HEK293 (cell line): ENCODE measurements around the gene CD9.

Experiments
- CTCF ChIA-PET: fragments of 350-600 bp; formaldehyde crosslinking; extraction: SDS; loops from one replicate; lab custom pipeline; 2021; ENCODE audit warnings: antibody characterized with exemption; lab: Yijun Ruan, JAX
- POLR2A ChIA-PET: fragments of 300-600 bp; formaldehyde crosslinking; extraction: SDS; loops from one replicate; lab custom pipeline; 2020; ENCODE audit warnings: antibody characterized with exemption, inconsistent platforms; lab: Yijun Ruan, JAX
- H3K27ac ChIP-seq: fragments of 200-500 bp; sonication (Bioruptor generic); 2 replicates; pipeline ENCODE4 v1.5.1; 2014; ENCODE audit warnings: low read depth, low read length, control low read depth, inconsistent platforms; ENCODE audit errors: extremely low read depth
- H3K36me3 ChIP-seq, 2 experiments: fragments of 200-500 bp in 1 of 2; sonication (Bioruptor generic) in 1 of 2; 1 replicate in 1 of 2; 2 replicates in 1 of 2; pipeline ENCODE4 v1.5.1; 2014 to 2017; ENCODE audit warnings: inconsistent platforms in 2 of 2, low read length in 2 of 2; ENCODE audit not compliant: control insufficient read depth in 2 of 2, insufficient read depth in 1 of 2
- H3K4me1 ChIP-seq: fragments of 200-500 bp; sonication (Bioruptor generic); 2 replicates; pipeline ENCODE4 v1.5.1; 2014; ENCODE audit warnings: mild to moderate bottlenecking, low read length, inconsistent platforms; ENCODE audit not compliant: control insufficient read depth, insufficient read depth
- H3K4me3 ChIP-seq: 2 replicates; pipeline ENCODE4 v1.5.1; 2011; ENCODE audit warnings: low read depth, mild to moderate bottlenecking, control low read depth, low read length, moderate library complexity
- H3K9me3 ChIP-seq: fragments of 200-500 bp; sonication (Bioruptor generic); 2 replicates; pipeline ENCODE4 v1.5.1; 2014; ENCODE audit warnings: low read depth, low read length, inconsistent platforms; ENCODE audit not compliant: control insufficient read depth, insufficient read depth
- FEZF1 ChIP-seq: fragments of 450-650 bp; formaldehyde crosslinking; IDR thresholded peaks from 2 replicates; pipeline ENCODE4 v1.5.1; 2016; ENCODE audit warnings: missing biosample characterization, missing genetic modification characterization
- GFI1B ChIP-seq: fragments of 450-650 bp; formaldehyde crosslinking; IDR thresholded peaks from 2 replicates; pipeline ENCODE4 v1.5.1; 2016; ENCODE audit warnings: missing biosample characterization, missing genetic modification characterization
- IKZF3 ChIP-seq: fragments of 450-650 bp; IDR thresholded peaks from 2 replicates; pipeline ENCODE4 v1.5.0; 2018; ENCODE audit warnings: missing biosample characterization, mild to moderate bottlenecking, missing genetic modification characterization, moderate library complexity
- KLF16 ChIP-seq: fragments of 450-650 bp; formaldehyde crosslinking; IDR thresholded peaks from 2 replicates; pipeline ENCODE4 v1.5.1; 2017; ENCODE audit warnings: missing biosample characterization, missing genetic modification characterization
- WT1 ChIP-seq: fragments of 450-650 bp; formaldehyde crosslinking; IDR thresholded peaks from 2 replicates; pipeline ENCODE4 v1.5.1; 2016; ENCODE audit warnings: missing biosample characterization, missing genetic modification characterization
- YY2 ChIP-seq: fragments of 450-650 bp; formaldehyde crosslinking; IDR thresholded peaks from 2 replicates; pipeline ENCODE4 v1.5.1; 2016; ENCODE audit warnings: missing biosample characterization, missing genetic modification characterization
- ZBTB10 ChIP-seq: fragments of 450-650 bp; formaldehyde crosslinking; IDR thresholded peaks from 2 replicates; pipeline ENCODE4 v1.5.1; 2016; ENCODE audit warnings: missing biosample characterization, missing genetic modification characterization
- ZBTB8A ChIP-seq: fragments of 450-650 bp; formaldehyde crosslinking; IDR thresholded peaks from 2 replicates; pipeline ENCODE4 v1.5.1; 2016; ENCODE audit warnings: missing biosample characterization, missing genetic modification characterization
- ZFP3 ChIP-seq: fragments of 450-650 bp; formaldehyde crosslinking; IDR thresholded peaks from 2 replicates; pipeline ENCODE4 v1.5.1; 2016; ENCODE audit warnings: low read depth, missing biosample characterization, missing genetic modification characterization
- ZNF16 ChIP-seq: fragments of 450-650 bp; formaldehyde crosslinking; IDR thresholded peaks from 2 replicates; pipeline ENCODE4 v1.5.1; 2016; ENCODE audit warnings: low read depth, missing biosample characterization, missing genetic modification characterization
- ZNF18 ChIP-seq: fragments of 450-650 bp; formaldehyde crosslinking; IDR thresholded peaks from 2 replicates; pipeline ENCODE4 v1.5.1; 2016; ENCODE audit warnings: missing biosample characterization, missing genetic modification characterization
- ZNF274 ChIP-seq, 2 experiments: fragments of 200-500 bp in 1 of 2; fragments of 450-650 bp in 1 of 2; sonication (Bioruptor generic) in 1 of 2; formaldehyde crosslinking in 1 of 2; IDR thresholded peaks; 2 replicates each; pipeline versions ENCODE4 v1.5.1 to v1.6.1; 2014 to 2016; ENCODE audit warnings: borderline replicate concordance in 1 of 2, inconsistent platforms in 1 of 2, low read length in 1 of 2, missing biosample characterization in 1 of 2, missing genetic modification characterization in 1 of 2
- ZNF292 ChIP-seq: fragments of 450-650 bp; formaldehyde crosslinking; IDR thresholded peaks from 2 replicates; pipeline ENCODE4 v1.5.1; 2016; ENCODE audit warnings: low read depth, missing biosample characterization, missing genetic modification characterization, borderline replicate concordance
- ZNF354C ChIP-seq: fragments of 450-650 bp; formaldehyde crosslinking; IDR thresholded peaks from 2 replicates; pipeline ENCODE4 v1.5.1; 2016; ENCODE audit warnings: missing biosample characterization, missing genetic modification characterization, low read depth, borderline replicate concordance
- ZNF394 ChIP-seq: fragments of 450-650 bp; formaldehyde crosslinking; IDR thresholded peaks from 2 replicates; pipeline ENCODE4 v1.5.1; 2016; ENCODE audit warnings: missing biosample characterization, missing genetic modification characterization, mild to moderate bottlenecking, moderate library complexity, borderline replicate concordance
- ZNF398 ChIP-seq: fragments of 450-650 bp; formaldehyde crosslinking; IDR thresholded peaks from 2 replicates; pipeline ENCODE4 v1.5.1; 2017; ENCODE audit warnings: missing biosample characterization, missing genetic modification characterization
- ZNF433 ChIP-seq: fragments of 450-650 bp; formaldehyde crosslinking; IDR thresholded peaks from 2 replicates; pipeline ENCODE4 v1.5.1; 2016; ENCODE audit warnings: missing biosample characterization, missing genetic modification characterization, low read depth
- ZNF501 ChIP-seq: fragments of 450-650 bp; formaldehyde crosslinking; IDR thresholded peaks from 2 replicates; pipeline ENCODE4 v1.5.1; 2016; ENCODE audit warnings: missing biosample characterization, missing genetic modification characterization
- ZNF623 ChIP-seq: fragments of 450-650 bp; formaldehyde crosslinking; IDR thresholded peaks from 2 replicates; pipeline ENCODE4 v1.5.1; 2016; ENCODE audit warnings: missing biosample characterization, missing genetic modification characterization
- ZNF658 ChIP-seq: fragments of 450-650 bp; formaldehyde crosslinking; IDR thresholded peaks from 2 replicates; pipeline ENCODE4; 2016; ENCODE audit warnings: missing biosample characterization, missing genetic modification characterization
- ZNF664 ChIP-seq: fragments of 450-650 bp; formaldehyde crosslinking; IDR thresholded peaks from 2 replicates; pipeline ENCODE4 v1.5.1; 2016; ENCODE audit warnings: missing biosample characterization, missing genetic modification characterization
- ZNF701 ChIP-seq: fragments of 450-650 bp; formaldehyde crosslinking; IDR thresholded peaks from 2 replicates; pipeline ENCODE4 v1.5.1; 2016; ENCODE audit warnings: missing biosample characterization, missing genetic modification characterization

CD9 gene

GRCh38 chr12:6226002-6226678 lies 25.9 kb downstream of the CD9 start:
- no peak for TF ChIP-seq ZBTB8A (tag by site-specific recombination)
- no peak for TF ChIP-seq ZNF658
- no peak for TF ChIP-seq ZNF394 (tag by site-specific recombination)
- TF ChIP-seq ZNF16 (tag by site-specific recombination) = no peak
- TF ChIP-seq ZBTB10 = no peak
- TF ChIP-seq WT1 (tag by site-specific recombination) = no peak
- TF ChIP-seq ZNF274 (IDR thresholded peaks at IDR 0.05; ENCODE audit: low read length) = no peak
- no peak for TF ChIP-seq ZNF274 (tag by site-specific recombination; IDR thresholded peaks at IDR 0.05; ENCODE audit: borderline replicate concordance)
- TF ChIP-seq FEZF1 (tag by site-specific recombination) = no peak
- TF ChIP-seq ZNF433 (tag by site-specific recombination) = no peak
- no peak for TF ChIP-seq KLF16 (tag by site-specific recombination)
- no peak for TF ChIP-seq ZNF292 (tag by site-specific recombination)
- TF ChIP-seq YY2 = no peak
- TF ChIP-seq IKZF3 (tag by site-specific recombination) = no peak
- no peak for TF ChIP-seq ZFP3 (tag by site-specific recombination)
- TF ChIP-seq ZNF501 (tag by site-specific recombination) = no peak
- TF ChIP-seq ZNF664 (tag by site-specific recombination) = no peak
- TF ChIP-seq ZNF398 (tag by site-specific recombination) = no peak
- no peak for TF ChIP-seq ZNF701 (tag by site-specific recombination)
- TF ChIP-seq GFI1B = no peak
- TF ChIP-seq ZNF354C = no peak
- Histone ChIP-seq H3K4me3 (no peak overlapping the region), H3K27ac (no peak overlapping the region), H3K9me3 (no peaks in the 10 kb centered on the region), H3K4me1 (peaks cover 14% of the 10 kb centered on the region), H3K36me3 (peaks cover 0 to 27% of the 10 kb centered on the region in 2 experiments; a peak in 2 of 3 replicates)
- ChIA-PET POLR2A (no interaction called here), CTCF (interaction anchor here (0.7 to 2.4 kb wide), 3 partner anchors 30 to 54 kb away, joined by 3 to 6 read pairs (median 3); no protein-coding TSS in a partner anchor)

GRCh38 chr12:6226679-6227051 lies 26.5 kb downstream of the CD9 start:
- Histone ChIP-seq H3K4me3 (no peak overlapping the region), H3K4me1 (peaks cover 14% of the 10 kb centered on the region), H3K9me3 (no peaks in the 10 kb centered on the region)
- POLR2A ChIA-PET = no interaction called here
- peak; percentile 33; the same call in 1 of the 2 replicates for TF ChIP-seq ZNF623 (tag by site-specific recombination)
- no peak for TF ChIP-seq ZNF18 (tag by site-specific recombination)
- TF ChIP-seq, all 188 proteins: peak for 1
- peaks cover 0 to 27% of the 10 kb centered on the region in 2 experiments; a peak in 2 of 3 replicates for H3K36me3 ChIP-seq
- no peak overlapping the region for H3K27ac ChIP-seq
- CTCF ChIA-PET = interaction anchor here (0.7 to 2.4 kb wide), 2 partner anchors 52 to 53 kb away, joined by 3 to 6 read pairs; no protein-coding TSS in a partner anchor
